COR-L47 (cell line): ENCODE results near the gene NEB.
"Not testable (repeated sequence)": the region's sequence is repeated elsewhere in the genome, so short reads cannot be mapped to it uniquely, and the experiment has no call there.

Experiments
- DNase-seq: peaks from one replicate; lab custom pipeline; 2025; lab: John Stamatoyannopoulos, UW

Gene NEB

DNA sequence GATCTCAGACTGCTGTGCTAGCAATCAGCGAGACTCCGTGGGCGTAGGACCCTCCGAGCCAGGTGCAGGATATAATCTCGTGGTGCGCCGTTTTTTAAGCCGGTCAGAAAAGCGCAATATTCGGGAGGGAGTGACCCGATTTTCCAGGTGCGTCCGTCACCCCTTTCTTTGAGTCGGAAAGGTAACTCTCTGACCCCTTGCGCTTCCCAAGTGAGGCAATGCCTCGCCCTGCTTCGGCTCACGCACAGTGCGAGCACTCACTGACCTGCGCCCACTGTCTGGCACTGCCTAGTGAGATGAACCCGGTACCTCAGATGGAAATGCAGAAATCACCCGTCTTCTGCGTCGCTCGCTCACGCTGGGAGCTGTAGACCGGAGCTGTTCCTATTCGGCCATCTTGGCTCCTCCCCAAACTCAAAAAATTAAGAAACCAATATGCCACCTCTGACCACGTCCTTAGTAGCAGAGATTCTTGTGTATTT lies 29.8 kb downstream of the NEB start:
- not testable (repeated sequence) for DNase-seq

DNA sequence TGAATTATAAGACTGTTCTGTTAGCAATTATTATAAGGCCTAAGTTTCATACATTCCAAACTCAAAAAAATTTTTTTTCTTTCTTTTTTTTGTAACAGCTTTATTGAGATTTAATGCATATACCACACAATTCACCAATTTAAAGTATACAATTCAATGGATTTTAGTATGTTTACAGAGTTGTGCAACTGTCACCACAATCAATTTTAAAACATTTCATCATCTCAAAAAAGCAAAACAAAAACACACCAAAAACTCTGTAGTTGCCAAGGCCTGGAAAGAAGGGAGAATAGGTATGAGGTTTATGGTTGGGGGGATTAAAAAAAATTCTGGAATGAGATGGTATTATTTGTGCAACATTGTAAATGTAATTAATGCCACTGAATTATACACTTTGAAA lies 36.1 kb downstream of the NEB start:
- DNase-seq = not testable (repeated sequence)

DNA sequence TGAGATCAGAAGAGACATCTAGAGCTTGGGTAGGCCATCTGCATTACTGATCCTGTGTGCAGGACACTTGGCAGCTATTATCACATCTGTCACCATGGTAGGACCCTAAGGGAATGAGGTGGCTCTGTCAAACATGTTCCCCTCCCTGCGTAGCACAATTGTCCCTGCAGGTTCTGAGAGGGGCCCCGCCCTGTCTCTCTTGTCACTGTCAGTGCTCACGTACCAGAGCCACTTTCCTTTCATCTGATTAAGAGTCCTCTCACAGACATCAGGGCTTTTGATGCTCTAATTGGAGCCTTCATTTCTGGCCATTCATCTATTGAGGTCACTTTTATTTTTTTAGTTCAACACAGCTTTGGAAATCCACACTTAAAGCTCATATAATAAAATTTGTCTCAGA lies 38.5 kb downstream of the NEB start:
- DNase-seq = no peak

DNA sequence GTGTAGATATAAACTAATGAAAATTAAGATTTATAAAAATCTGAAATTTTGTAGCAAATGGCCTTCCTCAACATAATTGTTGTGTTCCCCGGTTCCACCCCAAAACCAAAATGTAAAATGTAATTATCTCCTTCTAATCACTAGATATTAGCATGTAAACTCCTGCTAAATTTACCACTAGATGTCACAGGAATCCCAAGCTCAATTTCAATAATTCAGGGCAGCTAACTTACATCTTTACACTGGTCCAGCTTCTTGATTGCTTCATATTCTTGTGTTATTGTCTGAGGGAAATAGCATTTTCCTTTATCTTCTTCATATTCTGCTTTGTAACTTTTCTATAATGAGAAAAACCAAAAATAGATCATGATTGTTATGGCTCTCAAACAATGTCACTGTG lies 42.6 kb downstream of the NEB start:
- DNase-seq = no peak

DNA sequence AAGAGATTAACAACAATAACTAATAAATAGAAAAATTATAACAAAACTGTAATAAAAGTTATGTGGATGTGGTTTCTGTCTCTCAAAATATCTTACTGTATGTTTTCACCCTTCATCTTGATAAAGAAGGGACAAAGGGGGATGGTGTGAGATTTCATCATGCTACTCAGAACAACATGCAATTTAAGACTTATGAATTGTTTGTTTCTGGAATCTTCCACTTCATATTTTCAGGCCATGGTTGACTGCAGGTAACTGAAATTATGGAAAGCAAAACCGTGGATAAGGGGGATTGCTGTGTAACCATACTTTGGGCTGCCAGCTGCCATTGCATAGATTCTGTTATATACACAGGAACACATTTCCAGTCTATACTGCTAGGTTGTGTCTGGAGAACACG lies 45.6 kb downstream of the NEB start:
- DNase-seq = no peak

DNA sequence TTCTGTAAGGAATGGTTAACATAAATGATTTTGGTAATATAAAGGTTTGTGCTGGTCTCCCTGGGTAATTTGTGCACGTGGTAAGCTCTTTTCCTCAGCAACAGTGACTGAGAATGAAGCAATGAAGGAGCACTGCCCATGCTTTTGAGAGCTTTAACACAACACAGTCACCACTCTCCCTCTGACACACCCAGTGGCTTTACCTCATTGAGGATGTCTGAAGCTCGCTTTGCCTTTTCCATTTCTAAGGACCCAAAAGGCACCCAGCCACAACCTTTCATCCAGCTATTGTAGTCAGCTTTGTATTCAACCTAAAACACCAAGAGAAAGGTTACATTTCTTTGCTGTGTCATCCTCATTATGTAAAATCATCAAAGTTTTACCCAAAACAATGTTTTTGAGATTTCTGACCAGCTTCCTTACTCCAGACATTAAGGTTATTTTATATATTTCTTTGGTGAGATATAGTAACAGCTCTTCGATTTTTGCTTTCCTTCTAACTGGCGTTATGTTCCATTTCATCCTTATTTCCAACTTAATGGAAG lies 51.7 kb downstream of the NEB start:
- DNase-seq = no peak

DNA sequence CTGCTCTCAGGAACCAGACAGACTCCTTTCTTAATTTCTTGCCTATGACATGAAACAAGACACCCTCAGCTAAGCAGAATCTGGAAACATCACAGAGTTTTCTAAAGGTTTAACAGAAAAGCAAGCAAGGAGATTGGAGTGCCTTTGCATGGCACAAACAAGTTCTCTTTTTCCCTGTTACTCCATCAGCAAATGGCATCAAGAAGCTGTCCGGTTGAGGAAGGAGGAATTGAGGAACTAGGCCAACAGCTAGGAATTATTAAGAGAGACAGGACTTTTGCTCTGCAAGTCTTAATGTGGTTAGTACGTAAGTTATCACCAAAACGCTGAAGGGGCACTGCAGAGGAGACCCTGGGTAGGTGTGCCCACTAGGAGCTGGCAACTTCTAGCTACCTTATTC lies 53.2 kb downstream of the NEB start:
- DNase-seq = no peak

DNA sequence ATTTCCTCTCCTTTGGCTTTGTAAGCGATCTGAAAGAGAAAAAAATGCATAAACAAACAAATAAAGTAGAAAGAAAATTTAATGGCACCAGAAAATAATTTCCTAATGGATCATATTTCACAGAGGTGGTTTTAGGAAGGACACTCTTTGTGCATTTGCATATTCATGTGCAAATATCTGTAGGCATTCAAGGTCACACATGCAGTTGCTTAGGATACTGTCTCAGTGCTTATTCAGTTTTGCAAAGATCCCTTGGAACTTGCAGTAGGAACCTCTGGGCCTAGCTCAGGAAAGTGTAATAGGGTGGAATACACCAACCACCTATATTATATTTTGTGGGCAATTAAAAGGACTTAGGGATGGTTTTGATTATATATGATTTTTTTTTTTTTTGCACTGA lies 54.3 kb downstream of the NEB start:
- no peak for DNase-seq

DNA sequence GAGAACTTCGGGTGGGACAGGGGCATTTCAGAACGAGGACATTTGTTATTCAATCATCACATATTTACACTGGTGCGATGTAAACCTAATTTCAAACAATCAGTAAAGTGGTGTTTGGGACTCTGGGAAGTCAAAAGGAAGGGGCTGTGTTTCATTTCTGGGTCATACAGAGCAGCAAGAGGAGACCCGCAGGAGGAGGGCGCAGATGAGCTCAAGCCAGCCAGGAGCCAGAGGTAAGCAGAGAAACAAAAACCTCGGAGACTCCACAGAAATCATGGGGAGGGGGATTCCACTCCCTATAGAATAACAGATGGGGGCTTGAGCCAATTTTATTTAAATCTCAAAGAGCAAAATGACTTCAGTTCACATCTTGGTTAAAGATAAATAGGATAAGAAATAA lies 55.4 kb downstream of the NEB start:
- no peak for DNase-seq

DNA sequence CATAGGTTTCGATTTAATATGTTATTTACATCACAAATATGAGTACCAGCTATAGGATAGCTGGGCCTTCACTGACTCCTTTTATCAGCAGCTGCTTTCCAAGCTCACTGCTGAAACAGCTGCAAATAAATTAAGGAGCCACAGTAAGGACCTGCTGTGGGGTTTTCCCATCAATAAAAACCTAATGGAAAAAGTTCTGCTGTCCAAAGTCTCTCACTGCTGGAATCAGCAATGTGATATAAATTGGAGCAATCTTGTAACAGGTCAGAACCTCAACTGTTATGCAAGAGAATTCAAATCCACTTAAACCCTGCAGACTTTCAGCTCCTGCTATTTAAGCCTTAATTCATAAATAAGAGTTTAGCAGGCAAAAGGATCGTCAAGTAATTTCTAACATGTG lies 61.3 kb downstream of the NEB start:
- DNase-seq = no peak

DNA sequence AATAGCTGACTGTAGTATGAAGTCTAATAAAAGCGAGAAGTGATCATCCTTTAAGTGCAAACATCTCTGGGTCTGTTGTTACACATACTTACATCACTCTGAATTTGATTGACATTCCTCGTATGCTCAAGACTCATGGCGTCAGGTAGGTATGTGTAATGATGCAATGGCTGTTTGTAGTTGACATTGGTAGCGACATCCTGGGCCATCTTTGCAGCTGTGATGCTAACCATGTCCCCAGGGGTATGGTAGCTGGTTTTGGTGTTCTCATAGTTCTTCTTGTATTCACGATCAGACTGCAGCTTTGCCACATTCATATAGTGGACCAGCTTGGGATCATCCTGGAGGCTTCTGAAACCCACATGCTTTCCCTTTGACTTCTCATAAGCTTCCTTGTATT lies 62.0 kb downstream of the NEB start:
- no peak for DNase-seq

DNA sequence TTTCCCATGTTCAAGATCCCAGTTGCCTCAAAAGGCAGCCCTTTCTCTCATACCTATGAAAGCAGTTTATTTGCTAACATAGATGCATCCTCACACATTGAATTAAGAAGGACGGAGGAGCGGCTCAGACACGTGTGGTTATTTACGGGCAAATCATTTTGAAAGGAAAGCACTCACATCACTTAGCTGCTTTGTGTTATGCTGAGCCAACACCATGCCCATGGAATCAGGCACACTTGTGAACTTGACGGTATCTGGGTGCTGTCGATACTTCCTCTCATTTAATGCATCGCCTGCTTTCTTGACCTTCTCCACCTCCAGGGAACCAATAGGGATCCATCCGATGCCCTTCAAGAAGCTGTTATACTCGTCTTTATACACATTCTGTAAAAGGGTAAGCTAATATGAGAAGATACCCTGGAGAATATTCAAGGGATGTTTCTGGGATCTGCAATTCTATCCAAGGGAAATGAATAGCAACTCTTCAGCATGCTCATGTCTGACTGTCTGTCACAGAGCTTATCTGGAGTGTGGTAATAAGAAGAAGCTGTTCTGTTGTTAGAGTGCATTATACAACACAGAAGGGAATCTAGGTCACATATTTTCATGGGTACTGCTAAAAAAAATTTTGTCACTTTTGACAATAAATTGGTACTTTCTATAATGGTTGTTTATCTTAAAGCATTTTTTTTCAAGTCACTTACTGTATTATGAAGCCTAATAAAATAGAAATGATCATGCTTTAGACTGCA lies 63.3 kb downstream of the NEB start:
- no peak for DNase-seq

DNA sequence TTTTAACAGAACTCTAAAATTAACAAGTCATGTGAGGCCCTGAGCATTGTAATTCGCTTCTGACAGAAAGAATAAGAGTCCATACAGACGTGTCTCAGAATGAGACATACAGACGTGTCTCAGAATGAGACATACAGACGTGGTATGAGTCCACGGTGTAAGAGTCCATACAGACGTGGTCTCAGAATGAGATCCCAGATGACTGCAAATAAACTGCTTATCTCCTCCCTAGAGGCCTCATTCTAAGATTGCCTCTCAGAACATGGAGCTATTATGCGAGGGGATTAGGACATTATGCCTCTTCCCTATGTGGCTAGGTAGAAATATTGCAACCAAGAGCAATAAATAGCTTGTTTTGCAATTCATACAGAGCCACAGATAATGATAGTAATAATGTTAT lies 63.9 kb downstream of the NEB start:
- no peak for DNase-seq

DNA sequence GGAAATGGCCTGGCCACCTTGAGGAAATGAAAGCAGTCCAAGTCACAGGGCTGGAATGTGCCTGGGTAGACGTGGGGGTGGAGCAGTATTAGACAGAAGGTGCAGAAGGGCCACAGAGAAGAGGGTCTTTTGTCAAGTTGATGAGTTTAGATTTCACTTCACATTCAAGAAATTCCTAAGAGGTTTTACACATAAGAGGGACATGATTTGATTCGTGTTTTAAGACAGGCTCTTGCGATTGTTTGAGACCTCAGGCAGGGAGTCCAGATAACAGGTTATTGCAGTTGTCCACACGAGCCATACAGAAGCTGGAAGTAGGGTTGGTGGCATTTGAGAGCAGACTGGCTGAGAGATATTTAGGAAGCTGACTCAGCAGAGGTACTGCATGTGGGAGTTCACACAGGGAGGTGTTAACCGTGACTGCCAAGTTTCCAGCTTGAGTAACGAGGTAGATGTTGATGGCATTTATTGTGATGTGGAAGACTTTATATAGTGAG lies 64.6 kb downstream of the NEB start:
- DNase-seq = no peak

DNA sequence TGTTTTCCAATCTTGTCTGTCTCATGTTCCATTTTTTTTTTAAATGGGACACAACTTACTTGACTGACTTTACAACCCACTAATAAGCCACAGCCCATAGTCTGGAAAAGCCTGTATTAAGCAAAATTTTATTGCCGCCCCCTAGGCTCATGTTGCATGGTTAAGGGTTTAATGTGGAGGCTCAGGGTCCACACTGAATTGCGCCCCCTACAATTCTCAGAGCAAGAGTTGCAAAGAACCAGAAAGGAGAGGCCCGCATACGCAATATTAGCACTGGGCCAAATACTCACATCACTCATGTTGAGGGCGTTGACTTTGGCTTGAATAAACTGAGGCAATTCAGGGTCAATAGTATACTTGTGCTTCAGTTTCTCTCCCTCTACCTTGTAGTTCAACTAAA lies 65.5 kb downstream of the NEB start:
- DNase-seq = no peak

DNA sequence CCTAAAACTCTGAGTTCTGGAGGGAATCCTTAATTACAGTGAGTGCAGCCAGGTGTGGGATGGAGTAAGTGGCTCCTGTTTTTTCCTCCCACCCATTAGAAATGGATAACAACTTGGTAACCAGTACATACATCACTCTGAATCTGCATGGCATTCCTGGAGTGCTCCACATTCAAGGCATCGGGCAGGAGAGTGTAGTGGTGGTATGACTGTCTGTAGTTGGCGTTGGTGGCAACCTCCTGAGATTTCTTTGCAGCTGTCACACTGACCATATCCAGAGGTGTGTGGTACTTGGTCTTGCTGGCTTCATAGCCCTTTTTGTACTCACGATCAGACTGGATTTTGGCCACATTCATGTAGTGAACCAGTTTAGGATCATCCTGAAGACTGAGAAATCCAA lies 68.3 kb downstream of the NEB start:
- no peak for DNase-seq

DNA sequence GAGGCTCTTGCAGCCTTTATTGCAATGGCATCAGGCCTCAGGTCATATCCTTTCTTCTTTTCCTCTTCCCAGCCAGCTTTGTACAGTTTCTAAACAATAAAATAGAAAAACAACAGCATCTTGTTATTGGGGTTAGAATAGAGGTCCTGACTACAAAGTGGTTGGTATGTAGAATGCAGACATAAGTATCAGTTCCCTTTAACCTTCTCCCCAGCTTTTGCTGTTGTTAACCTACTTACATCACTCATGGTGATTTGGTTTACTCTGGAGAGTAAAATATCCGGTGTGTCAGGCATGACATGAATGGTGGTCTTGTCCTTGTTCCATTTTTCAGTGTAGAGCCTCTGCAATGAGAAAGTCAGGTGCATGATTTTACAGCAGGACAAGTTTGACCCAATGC lies 69.8 kb downstream of the NEB start:
- no peak for DNase-seq

DNA sequence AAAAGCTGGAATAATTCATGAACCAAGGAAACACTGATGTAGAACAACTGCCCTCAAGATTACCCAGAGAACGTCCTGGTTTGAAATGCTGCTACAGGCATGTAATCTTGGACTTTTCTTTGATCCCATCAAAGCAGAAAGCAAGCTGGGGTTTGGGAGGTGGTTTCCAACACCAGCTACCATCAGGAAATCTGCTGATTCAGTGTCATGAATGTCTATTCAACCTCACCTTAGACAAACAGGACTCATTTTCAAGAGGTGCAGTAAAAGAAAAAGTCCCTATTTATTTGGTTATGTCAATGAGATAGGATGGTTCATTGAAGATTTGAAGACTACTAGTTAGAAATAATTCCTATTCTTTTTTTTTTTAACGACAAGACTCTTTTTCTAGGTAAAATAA lies 72.7 kb downstream of the NEB start:
- no peak for DNase-seq

DNA sequence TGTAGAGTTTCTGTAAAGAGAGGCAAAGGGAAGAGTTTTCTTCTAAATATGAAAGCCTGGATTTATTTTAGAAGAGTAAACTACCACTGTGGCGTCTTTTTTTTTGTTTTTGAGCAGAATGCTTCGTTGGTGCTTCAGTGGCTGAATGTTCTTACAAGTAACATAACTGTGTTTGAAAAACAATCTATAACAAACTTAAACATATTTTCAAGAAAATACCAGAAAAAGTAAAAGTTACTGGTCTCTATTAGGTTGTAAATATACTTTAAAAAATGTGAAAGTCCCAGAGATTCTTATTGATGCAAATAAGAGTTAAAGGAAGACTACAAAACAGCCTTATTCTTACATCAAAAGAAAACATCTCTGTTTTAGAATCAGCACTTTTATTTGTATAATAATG lies 76.2 kb downstream of the NEB start:
- DNase-seq = no peak

DNA sequence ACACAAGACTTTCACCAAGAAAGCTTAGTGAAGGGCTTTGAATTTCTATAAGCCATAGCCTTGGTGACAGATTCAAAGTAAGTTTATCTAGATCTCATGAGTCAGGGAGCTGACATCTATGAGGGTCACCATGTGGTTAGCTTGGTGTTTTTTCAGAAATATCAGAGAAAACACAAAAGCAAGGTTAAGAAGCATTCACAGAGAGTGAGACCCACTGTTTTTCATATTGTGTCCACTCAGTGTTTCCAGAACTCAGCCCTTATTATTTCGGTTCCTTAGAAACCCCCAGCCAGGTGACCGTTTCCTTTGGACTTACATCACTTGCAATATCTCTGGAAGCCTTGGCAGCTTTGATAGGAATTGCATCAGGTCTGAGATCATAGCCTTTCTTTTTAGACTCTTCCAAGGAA lies 76.6 kb downstream of the NEB start:
- DNase-seq = no peak

DNA sequence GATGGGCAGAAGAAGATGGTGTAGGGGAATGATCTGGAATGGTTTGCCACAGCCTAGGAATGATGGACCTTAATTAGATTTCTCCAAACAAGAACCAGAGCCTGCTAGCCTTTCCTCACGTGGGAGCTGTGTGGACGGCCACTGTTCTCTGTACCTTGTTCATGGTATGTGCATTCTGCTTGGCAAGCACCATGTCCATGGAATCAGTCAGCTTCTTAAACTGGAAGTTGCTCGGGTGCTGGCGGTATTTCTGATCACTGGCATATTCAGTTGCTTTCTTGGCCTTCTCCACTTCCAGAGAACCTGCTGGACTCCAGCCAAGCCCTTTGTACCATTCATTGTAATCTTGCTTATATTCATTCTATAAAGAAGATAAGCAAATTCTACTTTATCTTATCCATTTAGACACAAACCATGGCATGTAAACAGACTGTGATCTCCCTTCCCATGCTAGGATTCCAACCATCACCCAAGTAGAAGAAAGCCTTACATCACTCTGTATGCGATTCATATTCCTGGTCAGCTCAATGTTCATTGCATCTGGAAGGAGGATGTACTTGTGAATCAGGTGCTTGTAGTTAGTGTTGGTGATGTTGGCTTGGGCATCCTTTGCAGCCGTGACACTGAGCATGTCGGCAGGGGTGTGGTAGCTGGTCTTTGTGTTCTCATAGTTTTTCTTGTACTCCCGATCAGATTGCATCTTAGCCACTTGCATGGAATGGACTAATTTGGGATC lies 78.4 kb downstream of the NEB start:
- DNase-seq = no peak

DNA sequence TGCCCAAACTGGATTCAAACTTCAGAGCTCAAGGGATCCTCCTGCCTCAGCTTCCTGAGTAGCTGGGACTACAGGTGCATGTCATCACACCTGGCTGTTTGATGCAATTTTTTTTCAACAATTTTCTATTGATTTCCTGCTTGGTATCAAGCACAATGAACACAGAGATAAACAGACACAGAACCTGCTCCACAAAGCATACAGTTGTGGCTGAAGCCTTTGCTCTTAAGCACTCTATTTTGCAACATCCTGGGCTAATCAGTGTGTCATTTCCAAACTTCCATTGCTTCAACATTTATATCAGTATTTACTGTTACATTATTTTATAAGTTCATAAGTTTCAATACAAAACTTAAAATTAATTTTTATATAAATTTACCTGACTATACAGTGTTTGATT lies 79.4 kb downstream of the NEB start:
- DNase-seq = no peak

DNA sequence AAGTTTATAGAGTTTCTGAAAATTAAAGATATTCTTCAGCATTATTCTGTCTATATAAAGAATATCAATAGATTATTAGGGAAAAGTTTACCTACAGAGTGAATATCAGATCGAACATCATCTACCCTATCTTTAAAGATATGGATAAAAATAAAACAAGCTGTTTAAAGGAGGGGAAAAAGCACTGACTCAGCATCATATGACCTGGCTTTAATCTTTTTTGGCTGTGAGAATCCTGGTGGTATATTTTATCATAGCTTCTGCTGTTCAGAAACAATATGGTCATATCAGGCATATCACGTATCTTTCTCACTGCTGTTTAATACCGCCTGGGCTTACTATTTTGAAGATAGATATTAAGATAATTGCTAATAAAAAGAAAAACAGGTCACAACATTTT lies 80.2 kb downstream of the NEB start:
- no peak for DNase-seq
